Astrocyte (in vitro differentiated cells and primary cell): Measurements from ENCODE around the gene GRK6. TPM values are rescaled to one million over a fixed set of nuclear protein-coding genes. Genes with fewer than 3 reads are reported as not detected.
A peak's percentile ranks its signal among the peaks of the same experiment; 100 is the strongest.

Source experiments
- DNase-seq: peaks from one replicate; pipeline ENCODE4 v3.0.0-alpha.2; 2010; ENCODE audit warnings: low read depth
- FAIRE-seq: peaks from 2 replicates; lab custom pipeline; 2011; peaks lifted over from hg19 to GRCh38; lab: Jason Lieb, UNC
- H2AFZ ChIP-seq: 2 replicates; pipeline ENCODE4 v1.6.0; 2012; ENCODE audit warnings: low read depth, low read length, inconsistent platforms
- H3K27ac ChIP-seq: 2 replicates; pipeline ENCODE4 v1.5.1; 2011; ENCODE audit warnings: low read depth, low read length, inconsistent platforms
- H3K27me3 ChIP-seq: 2 replicates; pipeline ENCODE4 v1.6.0; 2011; ENCODE audit warnings: low read length, inconsistent platforms; ENCODE audit not compliant: insufficient read depth
- H3K36me3 ChIP-seq: 2 replicates; pipeline ENCODE4 v1.5.1; 2011; ENCODE audit warnings: low read length, inconsistent platforms; ENCODE audit not compliant: insufficient read depth
- H3K4me1 ChIP-seq: 2 replicates; pipeline ENCODE4 v1.5.1; 2011; ENCODE audit warnings: low read length, inconsistent platforms; ENCODE audit not compliant: insufficient read depth
- H3K4me2 ChIP-seq: 2 replicates; pipeline ENCODE4 v1.6.0; 2012; ENCODE audit warnings: low read length, inconsistent platforms
- H3K4me3 ChIP-seq: 2 replicates; pipeline ENCODE4 v1.5.1; 2011; ENCODE audit warnings: low read depth, mild to moderate bottlenecking, low read length, inconsistent platforms; ENCODE audit not compliant: insufficient read depth
- H3K79me2 ChIP-seq: 2 replicates; pipeline ENCODE4 v1.6.0; 2012; ENCODE audit warnings: mild to moderate bottlenecking, low read length, inconsistent platforms; ENCODE audit not compliant: insufficient read depth
- H3K9ac ChIP-seq: 2 replicates; pipeline ENCODE4 v1.6.0; 2012; ENCODE audit warnings: mild to moderate bottlenecking, low read length, inconsistent platforms
- H3K9me3 ChIP-seq: 2 replicates; pipeline ENCODE4 v1.5.1; 2012; ENCODE audit warnings: low read depth, mild to moderate bottlenecking, low read length, inconsistent platforms; ENCODE audit not compliant: insufficient read depth
- H4K20me1 ChIP-seq: 2 replicates; pipeline ENCODE4 v1.6.0; 2012; ENCODE audit warnings: low read length, inconsistent platforms; ENCODE audit not compliant: insufficient read depth
- H3K27ac Mint-ChIP-seq: one replicate; pipeline ENCODE4 v1.8.0; 2021; ENCODE audit warnings: mild to moderate bottlenecking, mixed read lengths; ENCODE audit not compliant: unreplicated experiment
- H3K27me3 Mint-ChIP-seq: one replicate; pipeline ENCODE4 v1.8.0; 2021; ENCODE audit warnings: low read depth, mixed read lengths; ENCODE audit not compliant: unreplicated experiment
- H3K36me3 Mint-ChIP-seq: one replicate; pipeline ENCODE4 v1.8.0; 2021; ENCODE audit warnings: low read depth, mixed read lengths; ENCODE audit not compliant: unreplicated experiment
- H3K4me1 Mint-ChIP-seq: one replicate; pipeline ENCODE4 v1.8.0; 2021; ENCODE audit warnings: low read depth, mixed read lengths; ENCODE audit not compliant: unreplicated experiment
- H3K4me3 Mint-ChIP-seq: one replicate; pipeline ENCODE4 v1.8.0; 2021; ENCODE audit warnings: mild to moderate bottlenecking, moderate library complexity, mixed read lengths; ENCODE audit not compliant: unreplicated experiment
- H3K9me3 Mint-ChIP-seq: one replicate; pipeline ENCODE4 v1.8.0; 2021; ENCODE audit warnings: mild to moderate bottlenecking, mixed read lengths; ENCODE audit not compliant: unreplicated experiment
- EZH2 ChIP-seq: IDR thresholded peaks from 2 replicates; pipeline ENCODE4 v1.6.1; 2012; ENCODE audit warnings: mild to moderate bottlenecking, low read length, inconsistent platforms; ENCODE audit not compliant: insufficient read depth
- total RNA-seq: library from RNA; stranded (reverse); gene quantifications from 2 replicates; pipeline ENCODE4 v1.2.1, GENCODE V29; 2021
- TF ChIP-seq, protein P1 (sequence below): IDR thresholded peaks from 2 replicates; pipeline ENCODE4 v1.5.1; 2011; ENCODE audit warnings: low read depth, mild to moderate bottlenecking, inconsistent platforms, low read length, moderate library complexity; ENCODE audit not compliant: insufficient read depth

Gene GRK6
- total RNA-seq, 1 donor from 2014 or later = 25.9 TPM

GRCh38 chr5:177446200-177447065, 20.0 kb downstream of the GRK6 start, which contains the start of gene PRR7:
PRR7 (plus strand) TSS chr5:177446814; CDS start chr5:177455068, 8,254 bp downstream.
- Histone ChIP-seq H3K9me3 (no peaks in the 10 kb centered on the region), H2AFZ (peak within 1 kb of the TSS; percentile 46), H3K9ac (peak within 1 kb of the TSS; percentile 79), H3K36me3 (no peaks in the 10 kb centered on the region), H3K27ac (peak within 1 kb of the TSS; percentile 23), H3K27me3 (no peaks in the 10 kb centered on the region), H3K79me2 (no peaks in the 10 kb centered on the region), H3K4me1 (peaks cover 18% of the 10 kb centered on the region), H3K4me3 (peak within 1 kb of the TSS; percentile 65), H4K20me1 (peaks cover 29% of the 10 kb centered on the region), H3K4me2 (peak within 1 kb of the TSS; percentile 95)
- no peak for TF ChIP-seq EZH2
- TF ChIP-seq, protein P1, sequence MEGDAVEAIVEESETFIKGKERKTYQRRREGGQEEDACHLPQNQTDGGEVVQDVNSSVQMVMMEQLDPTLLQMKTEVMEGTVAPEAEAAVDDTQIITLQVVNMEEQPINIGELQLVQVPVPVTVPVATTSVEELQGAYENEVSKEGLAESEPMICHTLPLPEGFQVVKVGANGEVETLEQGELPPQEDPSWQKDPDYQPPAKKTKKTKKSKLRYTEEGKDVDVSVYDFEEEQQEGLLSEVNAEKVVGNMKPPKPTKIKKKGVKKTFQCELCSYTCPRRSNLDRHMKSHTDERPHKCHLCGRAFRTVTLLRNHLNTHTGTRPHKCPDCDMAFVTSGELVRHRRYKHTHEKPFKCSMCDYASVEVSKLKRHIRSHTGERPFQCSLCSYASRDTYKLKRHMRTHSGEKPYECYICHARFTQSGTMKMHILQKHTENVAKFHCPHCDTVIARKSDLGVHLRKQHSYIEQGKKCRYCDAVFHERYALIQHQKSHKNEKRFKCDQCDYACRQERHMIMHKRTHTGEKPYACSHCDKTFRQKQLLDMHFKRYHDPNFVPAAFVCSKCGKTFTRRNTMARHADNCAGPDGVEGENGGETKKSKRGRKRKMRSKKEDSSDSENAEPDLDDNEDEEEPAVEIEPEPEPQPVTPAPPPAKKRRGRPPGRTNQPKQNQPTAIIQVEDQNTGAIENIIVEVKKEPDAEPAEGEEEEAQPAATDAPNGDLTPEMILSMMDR = no peak
- FAIRE-seq = no peak
- Mint-ChIP-seq H3K27ac (peak within 1 kb of the TSS; percentile 29), H3K4me1 (peaks cover 21% of the 10 kb centered on the region), H3K4me3 (peak within 1 kb of the TSS; percentile 77), H3K9me3 (no peaks in the 10 kb centered on the region), H3K27me3 (peaks cover 4% of the 10 kb centered on the region), H3K36me3 (peaks cover 5% of the 10 kb centered on the region)
- peak; percentile 62 for DNase-seq

DNA sequence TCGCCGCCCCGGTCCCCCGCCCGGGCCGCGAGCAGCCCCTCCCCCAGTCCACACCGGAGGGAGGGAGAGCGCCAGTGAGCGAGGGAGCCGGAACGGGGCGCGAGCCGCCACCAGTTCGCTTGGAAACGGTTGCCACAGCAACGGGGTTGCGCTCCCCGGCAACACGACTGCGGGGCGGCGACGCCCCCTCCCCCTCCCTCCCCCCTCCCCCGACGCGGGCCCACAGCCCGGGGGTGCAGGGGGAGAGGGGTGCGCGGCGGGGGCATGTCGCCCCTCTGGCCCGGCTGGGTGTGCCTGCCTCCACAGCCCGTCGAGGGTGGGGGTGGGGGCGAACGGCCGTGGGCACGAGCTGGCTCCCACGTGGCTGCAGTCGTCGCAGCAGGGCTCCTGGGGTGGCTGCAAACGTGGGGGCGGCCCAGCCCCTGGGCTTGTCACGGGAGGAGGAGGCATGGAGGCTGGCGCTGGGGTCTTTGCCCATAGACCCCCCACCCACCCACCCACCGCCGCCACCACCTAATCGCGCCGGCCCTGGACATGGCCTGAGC, 20.7 kb downstream of the GRK6 start:
- no peak for FAIRE-seq
- H3K36me3 ChIP-seq = no peaks in the 10 kb centered on the region
- Mint-ChIP-seq H3K4me3 (no peak overlapping the region), H3K27ac (no peak overlapping the region), H3K27me3 (peaks cover 4% of the 10 kb centered on the region), H3K9me3 (no peaks in the 10 kb centered on the region), H3K4me1 (peaks cover 19% of the 10 kb centered on the region), H3K36me3 (peaks cover 3% of the 10 kb centered on the region)
- peak overlapping the region; percentile 79 for H3K9ac ChIP-seq
- no peaks in the 10 kb centered on the region for H3K27me3 ChIP-seq
- TF ChIP-seq, protein P1 = no peak
- TF ChIP-seq EZH2 = no peak
- no peaks in the 10 kb centered on the region for H3K79me2 ChIP-seq
- DNase-seq = no peak
- peaks cover 18% of the 10 kb centered on the region for H3K4me1 ChIP-seq
- peaks cover 35% of the 10 kb centered on the region for H4K20me1 ChIP-seq
- H2AFZ ChIP-seq = no peak overlapping the region
- peak overlapping the region; percentile 95 for H3K4me2 ChIP-seq
- no peaks in the 10 kb centered on the region for H3K9me3 ChIP-seq
- peak overlapping the region; percentile 23 for H3K27ac ChIP-seq
- peak overlapping the region; percentile 65 for H3K4me3 ChIP-seq
